Parathyroid adenoma (tissue), 2 donors: ENCODE results near the gene PTGES3.
"Not testable (repeated sequence)": the region's sequence is repeated elsewhere in the genome, so short reads cannot be mapped to it uniquely, and the experiment has no call there.

ENCODE experiments used
- H2AFZ ChIP-seq: fragments of 300-600 bp; sonication (generic); one replicate; pipeline ENCODE4 v1.7.0; 2017; ENCODE audit warnings: antibody characterized with exemption, mild to moderate bottlenecking
- H3K27ac ChIP-seq: fragments of 300-600 bp; sonication (generic); one replicate; pipeline ENCODE4 v1.7.0; 2017
- H3K27me3 ChIP-seq: fragments of 300-600 bp; sonication (generic); one replicate; pipeline ENCODE4 v1.7.0; 2017; ENCODE audit warnings: low read length; ENCODE audit not compliant: control insufficient read depth, insufficient read depth
- H3K36me3 ChIP-seq: fragments of 300-600 bp; sonication (generic); one replicate; pipeline ENCODE4 v1.7.0; 2017; ENCODE audit warnings: low read length; ENCODE audit not compliant: control insufficient read depth, insufficient read depth
- H3K4me1 ChIP-seq: fragments of 300-600 bp; sonication (generic); one replicate; pipeline ENCODE4 v1.7.0; 2017; ENCODE audit warnings: control low read depth
- H3K4me2 ChIP-seq: fragments of 300-600 bp; sonication (generic); one replicate; pipeline ENCODE4 v1.7.0; 2017; ENCODE audit warnings: low read length
- H3K4me3 ChIP-seq: fragments of 300-600 bp; sonication (generic); one replicate; pipeline ENCODE4 v1.7.0; 2017; ENCODE audit warnings: low read depth, low read length
- H3K79me2 ChIP-seq: fragments of 300-600 bp; sonication (generic); one replicate; pipeline ENCODE4 v1.7.0; 2017; ENCODE audit warnings: control low read depth
- H3K9ac ChIP-seq: fragments of 300-600 bp; sonication (generic); one replicate; pipeline ENCODE4 v1.7.0; 2017; ENCODE audit warnings: mild to moderate bottlenecking
- H3K9me3 ChIP-seq: fragments of 300-600 bp; sonication (generic); one replicate; pipeline ENCODE4 v1.7.0; 2017; ENCODE audit warnings: low read length; ENCODE audit not compliant: control insufficient read depth
- TF ChIP-seq, protein P1 (sequence below): fragments of 300-600 bp; sonication (generic); IDR thresholded peaks from one replicate; pipeline ENCODE4 v1.7.0; 2017; ENCODE audit warnings: antibody characterized with exemption, mild to moderate bottlenecking
- donor health status: primary hyperparathyroidism.

Gene PTGES3

DNA sequence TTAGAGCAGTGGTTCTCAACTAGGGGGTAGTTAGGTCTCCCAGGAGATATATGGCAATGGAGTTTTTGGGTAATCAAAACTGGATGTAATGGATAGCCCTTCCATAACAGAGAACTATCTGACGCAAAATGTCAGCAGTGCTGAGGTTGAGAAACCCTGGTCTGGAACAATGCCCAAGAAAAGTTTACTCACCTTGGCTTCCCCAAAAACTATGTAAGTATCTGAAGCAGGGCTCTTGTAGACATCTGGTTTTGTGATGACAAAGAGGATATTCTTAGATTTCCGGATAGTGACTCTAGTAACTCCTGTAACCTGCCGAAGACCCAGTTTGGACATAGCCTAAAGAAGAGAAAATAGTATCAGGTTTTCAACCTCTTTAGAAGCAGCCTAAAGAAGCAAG lies 25.3 kb upstream of the PTGES3 start:
- Histone ChIP-seq H2AFZ (no peak overlapping the region), H3K4me1 (no peaks in the 10 kb centered on the region), H3K4me3 (no peak overlapping the region), H3K79me2 (peaks cover 2% of the 10 kb centered on the region), H3K4me2 (no peak overlapping the region), H3K36me3 (no peaks in the 10 kb centered on the region), H3K9me3 (no peaks in the 10 kb centered on the region), H3K27me3 (no peaks in the 10 kb centered on the region), H3K9ac (no peak overlapping the region), H3K27ac (no peak overlapping the region)
- TF ChIP-seq, protein P1, sequence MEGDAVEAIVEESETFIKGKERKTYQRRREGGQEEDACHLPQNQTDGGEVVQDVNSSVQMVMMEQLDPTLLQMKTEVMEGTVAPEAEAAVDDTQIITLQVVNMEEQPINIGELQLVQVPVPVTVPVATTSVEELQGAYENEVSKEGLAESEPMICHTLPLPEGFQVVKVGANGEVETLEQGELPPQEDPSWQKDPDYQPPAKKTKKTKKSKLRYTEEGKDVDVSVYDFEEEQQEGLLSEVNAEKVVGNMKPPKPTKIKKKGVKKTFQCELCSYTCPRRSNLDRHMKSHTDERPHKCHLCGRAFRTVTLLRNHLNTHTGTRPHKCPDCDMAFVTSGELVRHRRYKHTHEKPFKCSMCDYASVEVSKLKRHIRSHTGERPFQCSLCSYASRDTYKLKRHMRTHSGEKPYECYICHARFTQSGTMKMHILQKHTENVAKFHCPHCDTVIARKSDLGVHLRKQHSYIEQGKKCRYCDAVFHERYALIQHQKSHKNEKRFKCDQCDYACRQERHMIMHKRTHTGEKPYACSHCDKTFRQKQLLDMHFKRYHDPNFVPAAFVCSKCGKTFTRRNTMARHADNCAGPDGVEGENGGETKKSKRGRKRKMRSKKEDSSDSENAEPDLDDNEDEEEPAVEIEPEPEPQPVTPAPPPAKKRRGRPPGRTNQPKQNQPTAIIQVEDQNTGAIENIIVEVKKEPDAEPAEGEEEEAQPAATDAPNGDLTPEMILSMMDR: no peak

GRCh38 chr12:56709759-56710376 lies 21.8 kb upstream of the PTGES3 start:
- no peaks in the 10 kb centered on the region for H3K36me3 ChIP-seq
- no peak overlapping the region for H3K9ac ChIP-seq
- H3K4me2 ChIP-seq: no peak overlapping the region
- H3K9me3 ChIP-seq: no peaks in the 10 kb centered on the region
- no peak overlapping the region for H3K27ac ChIP-seq
- H3K4me3 ChIP-seq: no peak overlapping the region
- H2AFZ ChIP-seq: no peak overlapping the region
- H3K27me3 ChIP-seq: no peaks in the 10 kb centered on the region
- H3K4me1 ChIP-seq: no peaks in the 10 kb centered on the region
- no peaks in the 10 kb centered on the region for H3K79me2 ChIP-seq
- TF ChIP-seq, protein P1: no peak

DNA sequence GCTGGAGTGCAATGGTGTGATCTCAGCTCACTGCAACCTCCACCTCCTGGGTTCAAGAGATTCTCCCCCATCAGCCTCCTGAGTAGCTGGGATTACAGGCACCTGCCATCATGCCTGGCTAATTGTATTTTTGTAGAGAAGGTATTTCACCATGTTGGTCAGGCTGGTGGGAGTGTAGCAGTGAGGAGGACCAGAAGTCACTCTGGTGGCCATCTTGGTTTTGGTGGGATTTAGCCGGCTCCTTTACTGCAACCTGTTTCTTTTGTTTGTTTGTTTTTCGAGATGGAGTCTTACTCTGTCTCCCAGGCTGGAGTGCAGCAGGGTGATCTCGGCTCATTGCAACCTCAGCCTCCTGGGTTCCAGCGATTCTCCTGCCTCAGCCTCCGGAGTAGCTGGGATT lies 16.4 kb upstream of the PTGES3 start:
- not testable (repeated sequence) for H2AFZ ChIP-seq, H3K9me3 ChIP-seq, H3K4me2 ChIP-seq, H3K27me3 ChIP-seq, H3K9ac ChIP-seq, H3K4me1 ChIP-seq, H3K4me3 ChIP-seq, H3K27ac ChIP-seq, H3K36me3 ChIP-seq, H3K79me2 ChIP-seq

- no peak overlapping the region for H3K27ac ChIP-seq
- H3K27me3 ChIP-seq: no peaks in the 10 kb centered on the region
- peaks cover 4% of the 10 kb centered on the region for H3K4me1 ChIP-seq
- H3K4me2 ChIP-seq: no peak overlapping the region
- no peak overlapping the region for H2AFZ ChIP-seq
- no peaks in the 10 kb centered on the region for H3K9me3 ChIP-seq
- TF ChIP-seq, protein P1: no peak
- no peaks in the 10 kb centered on the region for H3K36me3 ChIP-seq
- H3K9ac ChIP-seq: no peak overlapping the region
- no peak overlapping the region for H3K4me3 ChIP-seq
- H3K79me2 ChIP-seq: no peaks in the 10 kb centered on the region
Observed at GRCh38 chr12:56699020-56699661, 11.1 kb upstream of the PTGES3 start.

DNA sequence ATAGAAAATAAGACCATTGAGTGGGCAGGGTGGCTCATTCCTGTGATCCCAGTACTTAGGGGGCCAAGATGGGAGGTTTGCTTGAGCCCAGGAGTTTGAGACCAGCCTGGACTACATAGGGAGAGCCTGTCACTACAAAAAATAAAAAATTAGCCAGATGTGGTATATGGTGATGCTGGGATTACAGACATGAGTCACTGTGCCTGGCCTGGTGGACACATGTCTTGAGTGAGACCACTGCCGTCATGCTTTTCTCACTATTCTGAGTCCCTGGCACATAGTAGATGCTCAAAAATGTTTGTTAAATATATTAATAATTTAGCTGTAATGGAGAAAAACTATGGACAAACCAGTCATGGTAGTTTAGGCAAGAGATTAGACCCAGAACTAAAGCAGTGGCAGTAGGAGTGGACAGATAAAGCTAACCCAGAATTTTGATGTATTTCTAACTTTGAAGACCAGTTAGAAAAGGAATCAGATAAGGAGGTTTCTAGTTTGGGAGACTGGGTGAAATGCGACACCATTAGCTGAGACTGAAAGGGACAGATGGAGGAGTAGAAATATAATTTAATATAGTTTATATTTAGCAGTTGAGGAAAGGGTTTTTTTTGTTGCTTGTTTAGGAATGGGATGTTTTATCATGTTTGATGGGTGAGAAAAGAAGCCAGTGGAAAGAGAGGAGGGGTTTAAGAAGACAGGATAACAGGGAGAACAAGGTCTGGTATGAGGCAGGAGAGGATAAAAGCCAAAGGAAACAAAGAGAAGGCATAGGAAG lies 7.4 kb upstream of the PTGES3 start:
- TF ChIP-seq, protein P1: no peak
- Histone ChIP-seq H3K4me2 (no peak overlapping the region), H3K9ac (no peak overlapping the region), H3K27ac (no peak overlapping the region), H2AFZ (peak overlapping the region; percentile 72), H3K4me1 (peaks cover 4% of the 10 kb centered on the region), H3K4me3 (no peak overlapping the region), H3K79me2 (no peaks in the 10 kb centered on the region), H3K9me3 (no peaks in the 10 kb centered on the region), H3K36me3 (no peaks in the 10 kb centered on the region), H3K27me3 (no peaks in the 10 kb centered on the region)
